ENCODE data around the gene PAK1IP1. TPM values are rescaled to one million over a fixed set of nuclear protein-coding genes. Genes with fewer than 3 reads are reported as not detected.
A peak's percentile ranks its signal among the peaks of the same experiment; 100 is the strongest.
"Not testable (repeated sequence)": the region's sequence is repeated elsewhere in the genome, so short reads cannot be mapped to it uniquely, and the experiment has no call there.

Gene PAK1IP1
- 10 to 100 TPM; 11.1 to 11.6 TPM for total RNA-seq

- peaks cover 31% of the 10 kb centered on the region for H3K4me1 Mint-ChIP-seq
- POLR2A ChIA-PET, result interaction anchor here (0.6 to 3.5 kb wide), 30 partner anchors 8 to 697 kb away, joined by 3 to 90 read pairs (median 5); partner anchors contain the start of genes MAK, NEDD9, TMEM14B and TMEM14C
- DNase-seq (peak; percentile 89), ATAC-seq (ENCODE audit: low read depth) (peak; percentile 94)
- H3K4me3 Mint-ChIP-seq, result peak within 1 kb of the TSS; percentile 95
- peaks cover 2% of the 10 kb centered on the region for H3K9me3 Mint-ChIP-seq
- no peaks in the 10 kb centered on the region for H3K27me3 Mint-ChIP-seq
- H3K27ac Mint-ChIP-seq, result peak within 1 kb of the TSS; percentile 99
- peaks cover 26% of the 10 kb centered on the region for H3K36me3 Mint-ChIP-seq
These were observed at the start of gene PAK1IP1, which contains the start of gene C6orf52 for GRCh38 chr6:10694302-10695085. TSS of gene PAK1IP1 (plus strand) at chr6:10694972. CDS start at chr6:10694986, 14 bp downstream. TSS of gene C6orf52 (minus strand) at chr6:10694616. CDS start at chr6:10687550, 7,066 bp downstream.

- peaks cover 16% of the 10 kb centered on the region for H3K27me3 Mint-ChIP-seq
- POLR2A ChIA-PET, result interaction anchor here (0.5 to 0.9 kb wide), 3 partner anchors 39 to 1377 kb away, joined by 3 to 5 read pairs (median 3); partner anchors contain the start of genes C6orf52 and PAK1IP1
- peaks cover 22% of the 10 kb centered on the region for H3K4me1 Mint-ChIP-seq
- ATAC-seq (ENCODE audit: low read depth) (peak; percentile 82), DNase-seq (no peak)
- H3K36me3 Mint-ChIP-seq, result peaks cover 8% of the 10 kb centered on the region
- H3K4me3 Mint-ChIP-seq, result peak overlapping the region; percentile 56
- H3K9me3 Mint-ChIP-seq, result no peaks in the 10 kb centered on the region
- H3K27ac Mint-ChIP-seq, result peak overlapping the region; percentile 4
These were observed 39.2 kb upstream of the PAK1IP1 start for GRCh38 chr6:10655508-10656055.

- H3K27me3 Mint-ChIP-seq, result peaks cover 3% of the 10 kb centered on the region
- H3K27ac Mint-ChIP-seq, result peak overlapping the region; percentile 75
- peaks cover 3% of the 10 kb centered on the region for H3K9me3 Mint-ChIP-seq
- peaks cover 2% of the 10 kb centered on the region for H3K36me3 Mint-ChIP-seq
- no peak for DNase-seq
- H3K4me1 Mint-ChIP-seq, result peaks cover 22% of the 10 kb centered on the region
- POLR2A ChIA-PET, result interaction anchor here (0.6 to 1.3 kb wide), 2 partner anchors 131 to 349 kb away, joined by 3 read pairs; no protein-coding TSS in a partner anchor
- peak overlapping the region; percentile 81 for H3K4me3 Mint-ChIP-seq
- ATAC-seq (ENCODE audit: low read depth), result no peak
These were observed 35.7 kb upstream of the PAK1IP1 start for GRCh38 chr6:10658910-10659698.

- DNase-seq (peak; percentile 49), ATAC-seq (ENCODE audit: low read depth) (peak; percentile 41)
- H3K27me3 Mint-ChIP-seq, result peaks cover 6% of the 10 kb centered on the region
- H3K27ac Mint-ChIP-seq, result no peak overlapping the region
- peaks cover 21% of the 10 kb centered on the region for H3K4me1 Mint-ChIP-seq
- peak overlapping the region; percentile 81 for H3K4me3 Mint-ChIP-seq
- H3K9me3 Mint-ChIP-seq, result peaks cover 8% of the 10 kb centered on the region
- peaks cover 7% of the 10 kb centered on the region for H3K36me3 Mint-ChIP-seq
- POLR2A ChIA-PET, result interaction anchor here (0.6 to 1.3 kb wide), 4 partner anchors 61 to 348 kb away, joined by 3 to 4 read pairs (median 4); no protein-coding TSS in a partner anchor
These were observed 34.9 kb upstream of the PAK1IP1 start for GRCh38 chr6:10659699-10660348.

- not testable (repeated sequence) for DNase-seq; H3K9me3 Mint-ChIP-seq; ATAC-seq (ENCODE audit: low read depth); H3K27me3 Mint-ChIP-seq; H3K36me3 Mint-ChIP-seq
- Mint-ChIP-seq H3K4me1 (peaks cover 13% of the 10 kb centered on the region), H3K4me3 (peak overlapping the region; percentile 81), H3K27ac (peak overlapping the region; percentile 38)
- POLR2A ChIA-PET, result interaction anchor here (1.1 kb wide), 2 partner anchors 61 to 77 kb away, joined by 4 read pairs; no protein-coding TSS in a partner anchor
These were observed 34.2 kb upstream of the PAK1IP1 start for GRCh38 chr6:10660431-10661191.

GRCh38 chr6:10662207-10662606 is 32.6 kb upstream of the PAK1IP1 start:
- H3K27ac Mint-ChIP-seq, result no peak overlapping the region

GRCh38 chr6:10662742-10663141 is 32.0 kb upstream of the PAK1IP1 start:
- POLR2A ChIA-PET, result interaction anchor here (0.9 kb wide), 1 partner anchor 32 kb away, joined by 8 read pairs; the partner anchor contains the start of gene PAK1IP1
- H3K4me3 Mint-ChIP-seq, result no peak overlapping the region
- DNase-seq (no peak), ATAC-seq (ENCODE audit: low read depth) (no peak)
- no peak overlapping the region for H3K27ac Mint-ChIP-seq
- peaks cover 16% of the 10 kb centered on the region for H3K27me3 Mint-ChIP-seq
- peaks cover 18% of the 10 kb centered on the region for H3K36me3 Mint-ChIP-seq
- peaks cover 17% of the 10 kb centered on the region for H3K9me3 Mint-ChIP-seq
- peaks cover 9% of the 10 kb centered on the region for H3K4me1 Mint-ChIP-seq

More at GRCh38 chr6:10662207-10662606, 32.6 kb upstream of the PAK1IP1 start:
- H3K36me3 Mint-ChIP-seq, result peaks cover 15% of the 10 kb centered on the region
- peaks cover 16% of the 10 kb centered on the region for H3K27me3 Mint-ChIP-seq
- no peak overlapping the region for H3K4me3 Mint-ChIP-seq
- H3K4me1 Mint-ChIP-seq, result peaks cover 6% of the 10 kb centered on the region
- no peak for ATAC-seq (ENCODE audit: low read depth)
- POLR2A ChIA-PET, result interaction anchor here (0.9 kb wide), 1 partner anchor 33 kb away, joined by 8 read pairs; the partner anchor contains the start of gene PAK1IP1
- H3K9me3 Mint-ChIP-seq, result peaks cover 15% of the 10 kb centered on the region
- DNase-seq, result no peak

- H3K4me3 Mint-ChIP-seq; ATAC-seq (ENCODE audit: low read depth); H3K4me1 Mint-ChIP-seq; H3K27ac Mint-ChIP-seq; POLR2A ChIA-PET; DNase-seq: not testable (repeated sequence)
- peaks cover 17% of the 10 kb centered on the region for H3K9me3 Mint-ChIP-seq
- peaks cover 19% of the 10 kb centered on the region for H3K36me3 Mint-ChIP-seq
- peaks cover 16% of the 10 kb centered on the region for H3K27me3 Mint-ChIP-seq
These were observed 29.2 kb upstream of the PAK1IP1 start for GRCh38 chr6:10665595-10665994.

GRCh38 chr6:10668126-10668917 is 26.4 kb upstream of the PAK1IP1 start:
- ATAC-seq (ENCODE audit: low read depth) (no peak), DNase-seq (no peak)
- H3K4me1 Mint-ChIP-seq, result peaks cover 7% of the 10 kb centered on the region
- POLR2A ChIA-PET, result no interaction called here
- H3K27ac Mint-ChIP-seq, result no peak overlapping the region
- peaks cover 14% of the 10 kb centered on the region for H3K9me3 Mint-ChIP-seq
- H3K36me3 Mint-ChIP-seq, result peaks cover 17% of the 10 kb centered on the region
- H3K4me3 Mint-ChIP-seq, result no peak overlapping the region
- peaks cover 13% of the 10 kb centered on the region for H3K27me3 Mint-ChIP-seq

- no peak overlapping the region for H3K4me3 Mint-ChIP-seq
- DNase-seq (no peak), ATAC-seq (ENCODE audit: low read depth) (no peak)
- POLR2A ChIA-PET, result no interaction called here
- H3K36me3 Mint-ChIP-seq, result peaks cover 8% of the 10 kb centered on the region
- peaks cover 3% of the 10 kb centered on the region for H3K9me3 Mint-ChIP-seq
- H3K4me1 Mint-ChIP-seq, result peaks cover 3% of the 10 kb centered on the region
- no peaks in the 10 kb centered on the region for H3K27me3 Mint-ChIP-seq
- no peak overlapping the region for H3K27ac Mint-ChIP-seq
These were observed 18.4 kb upstream of the PAK1IP1 start for GRCh38 chr6:10676403-10676802.

- Mint-ChIP-seq H3K4me1 (peaks cover 20% of the 10 kb centered on the region), H3K4me3 (no peak overlapping the region), H3K9me3 (peaks cover 4% of the 10 kb centered on the region), H3K27me3 (no peaks in the 10 kb centered on the region), H3K36me3 (peaks cover 20% of the 10 kb centered on the region), H3K27ac (no peak overlapping the region)
- no peak for ATAC-seq (ENCODE audit: low read depth)
- no peak for DNase-seq
- POLR2A ChIA-PET, result interaction anchor here (0.6 kb wide), 1 partner anchor 81 kb away, joined by 4 read pairs; no protein-coding TSS in a partner anchor
These were observed 16.3 kb upstream of the PAK1IP1 start for GRCh38 chr6:10678456-10678855.
